GM12874 (cell line): ENCODE results near the gene HNRNPA2B1.

ENCODE experiments used
- TF ChIP-seq, protein P1 (sequence below): IDR thresholded peaks from 2 replicates; pipeline ENCODE4 v1.5.1; 2011; ENCODE audit warnings: low read depth, mild to moderate bottlenecking, control low read depth, low read length, moderate library complexity; ENCODE audit not compliant: insufficient read depth

HNRNPA2B1 gene

DNA sequence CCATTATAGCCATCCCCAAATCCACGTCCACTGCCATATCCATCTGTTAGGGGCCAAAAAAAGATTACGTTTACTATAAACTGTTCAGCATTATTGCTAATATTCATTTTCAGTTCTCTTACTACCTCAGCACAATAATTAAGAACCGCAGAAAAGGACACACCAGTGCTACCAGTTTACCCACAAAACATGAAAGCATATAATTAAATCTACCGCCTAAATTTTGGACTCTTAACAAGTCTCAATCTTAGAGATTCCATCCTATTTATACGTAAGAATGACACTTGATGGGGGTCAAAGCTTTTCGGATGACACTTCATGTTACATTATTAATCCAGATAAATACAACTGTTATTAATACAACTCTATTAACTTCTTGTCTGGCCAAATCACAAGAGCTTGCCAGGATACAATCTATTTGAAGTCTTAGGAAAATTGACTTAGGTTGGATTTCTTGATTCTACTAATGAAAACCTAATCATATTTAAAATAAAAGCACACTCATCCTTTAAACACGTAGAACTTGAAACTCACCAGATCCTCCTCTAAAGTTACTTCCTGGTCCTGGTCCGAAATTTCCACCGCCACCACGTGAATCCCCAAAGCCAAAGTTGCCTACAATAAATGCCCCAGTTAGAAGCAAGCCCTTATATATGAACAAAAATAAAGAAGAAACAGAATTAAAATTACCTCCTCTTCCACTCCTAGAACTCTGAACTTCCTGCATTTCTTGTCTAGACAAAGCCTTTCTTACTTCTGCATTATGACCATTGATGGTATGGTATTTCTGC, 4.5 kb downstream of the HNRNPA2B1 start:
- TF ChIP-seq, protein P1, sequence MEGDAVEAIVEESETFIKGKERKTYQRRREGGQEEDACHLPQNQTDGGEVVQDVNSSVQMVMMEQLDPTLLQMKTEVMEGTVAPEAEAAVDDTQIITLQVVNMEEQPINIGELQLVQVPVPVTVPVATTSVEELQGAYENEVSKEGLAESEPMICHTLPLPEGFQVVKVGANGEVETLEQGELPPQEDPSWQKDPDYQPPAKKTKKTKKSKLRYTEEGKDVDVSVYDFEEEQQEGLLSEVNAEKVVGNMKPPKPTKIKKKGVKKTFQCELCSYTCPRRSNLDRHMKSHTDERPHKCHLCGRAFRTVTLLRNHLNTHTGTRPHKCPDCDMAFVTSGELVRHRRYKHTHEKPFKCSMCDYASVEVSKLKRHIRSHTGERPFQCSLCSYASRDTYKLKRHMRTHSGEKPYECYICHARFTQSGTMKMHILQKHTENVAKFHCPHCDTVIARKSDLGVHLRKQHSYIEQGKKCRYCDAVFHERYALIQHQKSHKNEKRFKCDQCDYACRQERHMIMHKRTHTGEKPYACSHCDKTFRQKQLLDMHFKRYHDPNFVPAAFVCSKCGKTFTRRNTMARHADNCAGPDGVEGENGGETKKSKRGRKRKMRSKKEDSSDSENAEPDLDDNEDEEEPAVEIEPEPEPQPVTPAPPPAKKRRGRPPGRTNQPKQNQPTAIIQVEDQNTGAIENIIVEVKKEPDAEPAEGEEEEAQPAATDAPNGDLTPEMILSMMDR = no peak

DNA sequence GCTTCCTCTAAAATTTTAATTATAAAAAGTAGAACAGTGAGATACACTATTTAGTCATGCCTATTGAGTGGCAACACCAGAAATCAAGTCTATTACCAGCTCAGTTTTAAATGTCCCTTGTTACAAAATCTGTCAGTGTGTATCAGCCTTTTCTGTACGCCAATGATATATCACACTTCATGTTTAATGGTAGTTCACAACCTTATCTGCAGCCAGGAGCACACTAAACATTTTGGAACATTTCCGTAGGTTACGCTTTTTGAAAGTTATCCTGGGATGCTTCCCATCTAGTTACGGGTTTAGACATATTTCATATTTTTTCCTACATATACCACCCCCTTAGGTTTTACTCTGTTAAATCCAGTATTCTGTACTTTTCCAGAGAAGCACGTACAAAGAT, 5.4 kb downstream of the HNRNPA2B1 start:
- TF ChIP-seq, protein P1 = no peak

DNA sequence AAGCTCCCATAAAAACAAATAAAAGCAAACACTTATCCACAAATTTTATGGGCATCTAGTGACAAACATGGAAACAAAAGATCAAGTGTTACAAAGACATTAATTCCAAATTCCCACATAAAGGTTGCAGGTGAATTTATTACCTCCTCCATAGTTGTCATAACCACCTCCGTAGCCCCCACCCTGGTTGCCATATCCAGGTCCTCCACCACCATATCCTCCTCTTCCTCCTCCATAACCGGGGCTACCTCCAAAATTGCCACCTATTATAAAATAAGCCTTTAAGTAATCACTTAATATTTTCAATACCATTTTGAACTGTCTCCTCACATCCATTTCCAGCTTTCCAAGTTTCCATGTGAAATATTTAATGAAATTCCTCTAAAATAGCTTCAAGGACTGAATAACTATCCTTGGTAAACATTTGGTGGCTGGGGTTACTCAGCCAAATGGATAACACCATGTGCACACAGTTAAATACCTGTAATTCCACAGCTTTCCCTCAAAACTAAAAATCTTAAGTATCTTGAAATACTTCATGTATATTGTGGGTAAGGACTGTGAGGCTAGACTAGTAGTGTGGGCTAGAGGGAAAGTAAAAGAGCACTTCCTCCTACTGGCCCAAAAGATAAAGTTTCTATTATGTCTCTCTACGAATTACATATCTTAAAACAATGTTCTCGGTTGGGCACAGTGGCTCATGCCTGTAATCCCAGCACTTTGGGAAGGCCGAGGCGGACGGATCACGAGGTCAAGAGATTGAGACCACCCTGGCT, 6.9 kb downstream of the HNRNPA2B1 start:
- TF ChIP-seq, protein P1 = no peak

DNA sequence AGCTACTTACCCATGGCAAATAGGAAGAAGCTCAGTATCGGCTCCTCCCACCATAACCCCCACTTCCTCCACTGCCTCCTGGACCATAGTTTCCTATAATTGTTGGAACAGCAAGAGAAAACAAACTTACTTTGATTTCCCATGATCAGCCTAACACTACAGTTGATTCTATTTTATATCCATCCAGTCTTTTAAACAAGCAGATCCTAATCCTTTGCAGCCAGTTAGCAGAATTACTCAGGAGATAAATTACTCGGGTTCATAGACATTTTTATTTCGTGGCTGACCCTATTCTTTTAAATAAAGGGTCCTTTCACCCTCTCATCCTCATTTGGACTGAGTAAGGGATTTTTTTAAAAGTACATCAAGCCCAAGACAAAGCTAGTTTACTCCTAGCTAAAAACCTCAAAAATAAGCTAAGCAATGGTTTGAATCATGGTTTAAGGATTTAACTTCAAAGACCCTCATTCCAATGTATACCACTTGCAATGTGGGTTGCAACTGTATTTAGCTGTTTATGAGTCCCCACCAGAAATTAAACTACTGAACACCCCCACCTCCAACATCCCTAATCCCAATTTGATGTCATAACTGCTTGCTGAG, 8.0 kb downstream of the HNRNPA2B1 start:
- TF ChIP-seq, protein P1 = no peak

DNA sequence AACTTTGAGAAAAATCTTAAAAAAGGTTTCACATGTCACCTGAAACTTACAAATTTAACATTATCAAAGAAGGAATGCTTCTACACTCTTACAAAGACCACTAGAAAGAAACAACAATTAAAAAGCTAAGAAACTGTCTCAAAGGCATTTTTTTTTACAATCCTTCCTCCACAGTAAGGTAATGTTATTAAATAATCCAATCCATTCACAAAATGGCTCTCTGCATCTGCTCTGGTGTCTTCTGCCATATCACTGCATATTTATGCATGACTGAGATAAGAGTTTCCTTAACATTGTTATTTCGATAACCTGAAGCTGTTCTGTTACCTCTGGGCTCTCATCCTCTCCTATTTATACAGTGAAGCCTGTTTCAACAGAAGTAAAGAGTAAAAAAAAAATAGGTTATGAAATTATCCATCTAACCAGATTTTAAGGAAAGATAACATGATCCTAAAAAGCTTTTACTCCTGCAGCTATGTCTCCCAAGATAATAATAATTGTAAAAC, 8.5 kb downstream of the HNRNPA2B1 start:
- TF ChIP-seq, protein P1 = no peak

DNA sequence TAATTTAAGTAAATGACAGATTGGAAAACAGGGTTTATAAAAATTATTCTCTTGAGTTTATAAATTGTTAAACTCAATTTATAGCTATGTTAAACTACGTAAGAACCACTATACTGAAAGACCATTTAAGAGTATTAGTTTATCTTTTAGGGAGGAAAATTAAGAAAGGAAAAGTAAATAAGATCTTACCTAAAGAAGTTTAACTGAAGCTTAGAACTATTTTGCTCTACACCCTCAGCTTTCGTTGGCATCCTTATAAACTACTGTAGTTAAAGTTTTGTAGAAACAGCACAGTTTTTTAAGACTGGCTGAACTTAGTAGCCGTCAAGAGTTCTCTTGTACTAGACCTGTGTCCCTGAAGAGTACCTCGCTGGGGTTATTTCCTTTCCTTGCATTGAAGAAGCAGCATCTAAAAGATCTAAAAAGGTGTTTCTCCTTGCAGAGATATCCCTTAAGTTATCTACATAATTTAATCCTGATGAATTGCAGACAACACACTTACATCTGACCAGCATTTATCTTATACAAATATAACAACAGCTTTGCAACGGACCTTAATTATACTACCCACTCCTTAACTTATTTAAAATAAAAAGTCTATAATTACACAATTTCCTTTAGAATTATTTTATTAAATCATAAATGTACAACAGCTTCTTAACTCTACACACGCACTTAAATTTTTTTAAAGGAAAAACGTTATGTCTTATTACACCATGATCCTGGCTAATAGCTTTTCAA, 9.1 kb downstream of the HNRNPA2B1 start:
- TF ChIP-seq, protein P1 = no peak
